AG20443 (cell line): ENCODE data around the gene PRR29.

ENCODE experiments used
- DNase-seq: peaks from one replicate; pipeline ENCODE4 v3.0.0; 2012; ENCODE audit warnings: low spot score, mixed read lengths

Gene PRR29

GRCh38 chr17:64042700-64043485 lies 44.7 kb downstream of the PRR29 start:
- no peak for DNase-seq

GRCh38 chr17:64045176-64045575 lies 47.0 kb downstream of the PRR29 start:
- no peak for DNase-seq

GRCh38 chr17:64048805-64049204 lies 50.7 kb downstream of the PRR29 start:
- DNase-seq, result no peak

GRCh38 chr17:64051153-64051552 lies 53.0 kb downstream of the PRR29 start:
- no peak for DNase-seq

- DNase-seq, result no peak
Measured at GRCh38 chr17:64053101-64053500, 55.0 kb downstream of the PRR29 start.
